Endothelial cell of umbilical vein (primary cell): ENCODE results near the gene OR6Q1.

ENCODE experiments used
- EZH2 ChIP-seq: IDR thresholded peaks from 2 replicates; pipeline ENCODE4 v1.6.1; 2012; ENCODE audit warnings: borderline replicate concordance, low read depth, mild to moderate bottlenecking, moderate library complexity, low read length, inconsistent platforms; ENCODE audit not compliant: severe bottlenecking
- FOS ChIP-seq: IDR thresholded peaks from 2 replicates; pipeline ENCODE4 v1.6.1; 2011; ENCODE audit warnings: mild to moderate bottlenecking, low read length, moderate library complexity, borderline replicate concordance; ENCODE audit not compliant: insufficient read depth
- GATA2 ChIP-seq: IDR thresholded peaks from 2 replicates; pipeline ENCODE4 v1.7.0; 2011; ENCODE audit warnings: low read depth, mild to moderate bottlenecking, moderate library complexity, mixed read lengths, low read length; ENCODE audit not compliant: insufficient read length, insufficient read depth
- MAX ChIP-seq: IDR thresholded peaks from 2 replicates; pipeline ENCODE4 v1.6.1; 2011; ENCODE audit not compliant: insufficient read depth, insufficient read length
- POLR2A ChIP-seq: IDR thresholded peaks from 2 replicates; pipeline ENCODE4 v1.6.1; 2012; ENCODE audit warnings: low read depth, mild to moderate bottlenecking, control low read depth, low read length
- POLR2AphosphoS5 ChIP-seq: IDR thresholded peaks from 2 replicates; pipeline ENCODE4 v1.6.1; 2012; ENCODE audit warnings: low read depth, mild to moderate bottlenecking, control low read depth, low read length, moderate library complexity; ENCODE audit not compliant: insufficient read depth
- TF ChIP-seq, protein P1 (sequence below), 2 donors: IDR thresholded peaks; 1 replicate in 1 of 2; 2 replicates in 1 of 2; pipeline ENCODE4 v1.5.1; 2011; ENCODE audit warnings: low read length in 2 of 2, mild to moderate bottlenecking in 2 of 2, moderate library complexity in 2 of 2, control low read depth in 1 of 2, inconsistent platforms in 1 of 2, low read depth in 1 of 2; ENCODE audit not compliant: insufficient read depth in 1 of 2; ENCODE audit errors: extremely low read depth in 1 of 2

- TF ChIP-seq, protein P1, sequence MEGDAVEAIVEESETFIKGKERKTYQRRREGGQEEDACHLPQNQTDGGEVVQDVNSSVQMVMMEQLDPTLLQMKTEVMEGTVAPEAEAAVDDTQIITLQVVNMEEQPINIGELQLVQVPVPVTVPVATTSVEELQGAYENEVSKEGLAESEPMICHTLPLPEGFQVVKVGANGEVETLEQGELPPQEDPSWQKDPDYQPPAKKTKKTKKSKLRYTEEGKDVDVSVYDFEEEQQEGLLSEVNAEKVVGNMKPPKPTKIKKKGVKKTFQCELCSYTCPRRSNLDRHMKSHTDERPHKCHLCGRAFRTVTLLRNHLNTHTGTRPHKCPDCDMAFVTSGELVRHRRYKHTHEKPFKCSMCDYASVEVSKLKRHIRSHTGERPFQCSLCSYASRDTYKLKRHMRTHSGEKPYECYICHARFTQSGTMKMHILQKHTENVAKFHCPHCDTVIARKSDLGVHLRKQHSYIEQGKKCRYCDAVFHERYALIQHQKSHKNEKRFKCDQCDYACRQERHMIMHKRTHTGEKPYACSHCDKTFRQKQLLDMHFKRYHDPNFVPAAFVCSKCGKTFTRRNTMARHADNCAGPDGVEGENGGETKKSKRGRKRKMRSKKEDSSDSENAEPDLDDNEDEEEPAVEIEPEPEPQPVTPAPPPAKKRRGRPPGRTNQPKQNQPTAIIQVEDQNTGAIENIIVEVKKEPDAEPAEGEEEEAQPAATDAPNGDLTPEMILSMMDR (IDR thresholded peaks at IDR 0.05; ENCODE audit: extremely low read depth in 1 of 2, insufficient read depth in 1 of 2, low read depth in 1 of 2, low read length in 2 of 2): no peak
- TF ChIP-seq POLR2A: no peak
- no peak for TF ChIP-seq FOS
- TF ChIP-seq GATA2: peak; percentile 34
- TF ChIP-seq EZH2: no peak
- TF ChIP-seq POLR2AphosphoS5: no peak
- TF ChIP-seq MAX: no peak
Observed at GRCh38 chr11:58059007-58059350, 28.2 kb downstream of the OR6Q1 start.
